Smooth muscle cell (in vitro differentiated cells): ENCODE results near the gene TMEM138. TPM values are rescaled to one million over a fixed set of nuclear protein-coding genes. Genes with fewer than 3 reads are reported as not detected.

Experiments used
- DNase-seq: peaks from one replicate; lab custom pipeline; 2025; ENCODE audit not compliant: unreplicated experiment; lab: John Stamatoyannopoulos, UW
- H2AFZ ChIP-seq: fragments of 200-600 bp; sonication (generic); 2 replicates; pipeline ENCODE4 v1.6.0; 2016; ENCODE audit warnings: antibody characterized with exemption, low read depth, mild to moderate bottlenecking
- H3F3A ChIP-seq: fragments of 200-600 bp; sonication (generic); 2 replicates; pipeline ENCODE4 v1.6.0; 2017; ENCODE audit warnings: antibody characterized with exemption, low read depth
- H3K27ac ChIP-seq: fragments of 200-600 bp; sonication (generic); 2 replicates; pipeline ENCODE4 v1.5.1; 2016; ENCODE audit warnings: low read depth, mild to moderate bottlenecking
- H3K27me3 ChIP-seq: fragments of 200-600 bp; sonication (generic); 2 replicates; pipeline ENCODE4 v1.6.1; 2016; ENCODE audit warnings: low read depth, mild to moderate bottlenecking
- H3K36me3 ChIP-seq: fragments of 200-600 bp; sonication (generic); 2 replicates; pipeline ENCODE4 v1.5.1; 2016; ENCODE audit warnings: low read depth
- H3K4me1 ChIP-seq: fragments of 200-600 bp; sonication (generic); 2 replicates; pipeline ENCODE4 v1.5.1; 2016; ENCODE audit warnings: low read depth
- H3K4me2 ChIP-seq: fragments of 200-600 bp; sonication (generic); 2 replicates; pipeline ENCODE4 v1.6.0; 2016; ENCODE audit warnings: mild to moderate bottlenecking
- H3K4me3 ChIP-seq: fragments of 200-600 bp; sonication (generic); 2 replicates; pipeline ENCODE4 v1.5.1; 2016; ENCODE audit warnings: mild to moderate bottlenecking
- H3K79me2 ChIP-seq: fragments of 200-600 bp; sonication (generic); 2 replicates; pipeline ENCODE4 v1.6.0; 2016; ENCODE audit warnings: low read depth, mild to moderate bottlenecking
- H3K9ac ChIP-seq: fragments of 200-600 bp; sonication (generic); 2 replicates; pipeline ENCODE4 v1.6.0; 2016; ENCODE audit warnings: low read depth
- H3K9me3 ChIP-seq: fragments of 200-600 bp; sonication (generic); replicated peaks from 2 replicates; pipeline ENCODE4 v1.5.1; 2016; ENCODE audit warnings: low read depth
- H4K20me1 ChIP-seq: fragments of 200-600 bp; sonication (generic); 2 replicates; pipeline ENCODE4 v1.6.0; 2016; ENCODE audit warnings: low read depth
- WGBS: methylation state at CpG from one replicate; pipeline ENCODE4 v1.1.7; 2016; ENCODE audit warnings: low lambda C conversion rate; 5-methylcytosine and 5-hydroxymethylcytosine counted together
- polyA plus RNA-seq: library from polyadenylated mRNA; unstranded; fragments of >200 nt; fragmentation: Nextera tagmentation; extraction: Ambion mirVana; gene quantifications from 2 replicates; pipeline ENCODE4 v1.2.1, GENCODE V29; 2016
- total RNA-seq: library from RNA; depleted of rRNA; stranded (reverse); fragments of >200 nt; gene quantifications from 2 replicates; pipeline ENCODE4 v1.2.3, GENCODE V29; 2014
- TF ChIP-seq, protein P1 (sequence below): fragments of 200-600 bp; sonication (generic); IDR thresholded peaks from 2 replicates; pipeline ENCODE4 v1.5.1; 2017; ENCODE audit warnings: borderline replicate concordance, mild to moderate bottlenecking, antibody characterized with exemption; ENCODE audit not compliant: insufficient read depth, poor library complexity, severe bottlenecking

TMEM138 gene
- total and polyA plus RNA-seq, 2 experiments from 2014 or later: 44.2 to 51.4 TPM

DNA sequence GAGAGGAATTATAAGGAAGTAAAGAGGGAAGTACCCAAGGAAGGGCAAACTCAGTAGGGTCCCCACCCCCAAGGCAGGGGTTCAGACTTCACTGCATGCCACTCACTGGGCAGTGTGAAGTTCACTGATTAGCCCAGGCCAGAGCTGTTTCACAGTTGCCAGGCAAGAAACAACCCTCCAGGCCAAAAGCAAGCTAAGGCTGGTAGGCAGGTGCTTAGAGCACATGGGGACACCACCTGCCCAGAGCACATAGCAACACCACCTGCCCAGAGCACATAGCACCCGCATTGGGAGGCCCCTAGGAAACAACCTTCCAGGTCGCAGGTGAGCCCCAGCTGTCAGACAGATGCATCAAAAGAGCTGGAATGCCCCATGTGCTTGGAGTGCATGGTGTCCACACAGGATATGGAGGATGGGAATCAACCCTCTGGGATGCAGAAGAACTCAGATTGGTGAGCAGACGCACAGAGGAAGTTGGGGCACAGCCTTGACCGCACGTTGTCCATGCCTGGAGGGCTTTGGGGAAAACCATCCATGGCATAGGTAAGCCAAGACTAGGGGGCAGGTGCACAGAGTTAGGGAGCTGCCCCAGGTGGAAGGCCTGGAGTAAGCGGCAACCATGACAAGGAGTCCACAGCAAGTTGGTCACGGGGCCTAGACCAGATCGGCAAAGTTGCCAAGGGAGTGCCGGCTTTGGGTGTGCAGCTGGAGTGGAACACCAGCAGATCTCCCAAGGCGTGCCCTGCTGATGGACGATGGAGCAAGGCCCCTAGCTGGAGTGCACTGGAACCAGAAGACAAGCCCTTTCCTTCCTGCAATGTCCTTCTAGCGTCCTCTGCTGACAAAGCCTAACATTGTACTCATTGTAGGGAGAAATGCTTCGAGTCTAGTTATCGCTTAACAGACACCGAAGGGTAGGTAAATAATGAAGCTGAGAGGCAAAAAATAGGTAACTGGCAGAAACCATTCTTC lies 22.4 kb downstream of the TMEM138 start:
- no peak overlapping the region for H3K4me3 ChIP-seq
- WGBS: 89% methylated on average over 15 of the region's 15 CpGs
- H3K36me3 ChIP-seq: no peaks in the 10 kb centered on the region
- no peaks in the 10 kb centered on the region for H3K27me3 ChIP-seq
- no peak overlapping the region for H3K9ac ChIP-seq
- H3K4me1 ChIP-seq: no peaks in the 10 kb centered on the region
- H4K20me1 ChIP-seq: no peaks in the 10 kb centered on the region
- no peaks in the 10 kb centered on the region for H3K79me2 ChIP-seq
- H3K4me2 ChIP-seq: no peak overlapping the region
- H3K9me3 ChIP-seq: no peaks in the 10 kb centered on the region
- H3K27ac ChIP-seq: no peak overlapping the region
- no peak overlapping the region for H2AFZ ChIP-seq
- TF ChIP-seq, protein P1, sequence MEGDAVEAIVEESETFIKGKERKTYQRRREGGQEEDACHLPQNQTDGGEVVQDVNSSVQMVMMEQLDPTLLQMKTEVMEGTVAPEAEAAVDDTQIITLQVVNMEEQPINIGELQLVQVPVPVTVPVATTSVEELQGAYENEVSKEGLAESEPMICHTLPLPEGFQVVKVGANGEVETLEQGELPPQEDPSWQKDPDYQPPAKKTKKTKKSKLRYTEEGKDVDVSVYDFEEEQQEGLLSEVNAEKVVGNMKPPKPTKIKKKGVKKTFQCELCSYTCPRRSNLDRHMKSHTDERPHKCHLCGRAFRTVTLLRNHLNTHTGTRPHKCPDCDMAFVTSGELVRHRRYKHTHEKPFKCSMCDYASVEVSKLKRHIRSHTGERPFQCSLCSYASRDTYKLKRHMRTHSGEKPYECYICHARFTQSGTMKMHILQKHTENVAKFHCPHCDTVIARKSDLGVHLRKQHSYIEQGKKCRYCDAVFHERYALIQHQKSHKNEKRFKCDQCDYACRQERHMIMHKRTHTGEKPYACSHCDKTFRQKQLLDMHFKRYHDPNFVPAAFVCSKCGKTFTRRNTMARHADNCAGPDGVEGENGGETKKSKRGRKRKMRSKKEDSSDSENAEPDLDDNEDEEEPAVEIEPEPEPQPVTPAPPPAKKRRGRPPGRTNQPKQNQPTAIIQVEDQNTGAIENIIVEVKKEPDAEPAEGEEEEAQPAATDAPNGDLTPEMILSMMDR: no peak
- H3F3A ChIP-seq: peaks cover 1% of the 10 kb centered on the region
- DNase-seq: no peak

DNA sequence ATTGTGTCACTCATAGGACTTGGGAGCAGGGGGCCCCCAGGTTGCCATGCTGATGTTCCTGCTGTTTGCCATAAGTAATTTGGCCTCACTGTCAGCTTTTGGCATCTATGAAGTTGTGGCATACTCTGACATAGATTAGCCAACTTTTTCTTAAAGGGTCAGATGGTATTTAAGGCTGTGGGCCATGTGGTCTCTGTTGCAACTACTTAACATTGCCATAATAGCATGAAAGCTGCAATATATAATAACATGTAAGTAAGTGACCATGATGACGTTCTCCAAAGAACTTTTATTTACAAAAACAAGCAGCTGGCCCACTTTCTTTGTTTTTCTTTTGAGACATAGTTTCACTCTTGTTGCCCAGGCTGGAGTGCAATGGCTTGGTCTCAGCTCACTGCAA lies 28.0 kb downstream of the TMEM138 start:
- no peaks in the 10 kb centered on the region for H3K9me3 ChIP-seq
- TF ChIP-seq, protein P1: no peak
- H3K36me3 ChIP-seq: peaks cover 3% of the 10 kb centered on the region
- no peak overlapping the region for H3K4me3 ChIP-seq
- H3K9ac ChIP-seq: no peak overlapping the region
- H3K4me2 ChIP-seq: no peak overlapping the region
- H2AFZ ChIP-seq: no peak overlapping the region
- H3K4me1 ChIP-seq: peaks cover 4% of the 10 kb centered on the region
- 95% methylated on average over 1 of the region's 1 CpG for WGBS
- no peaks in the 10 kb centered on the region for H3F3A ChIP-seq
- no peak overlapping the region for H3K27ac ChIP-seq
- H3K27me3 ChIP-seq: no peaks in the 10 kb centered on the region
- H3K79me2 ChIP-seq: no peaks in the 10 kb centered on the region
- no peak for DNase-seq
- no peaks in the 10 kb centered on the region for H4K20me1 ChIP-seq

DNA sequence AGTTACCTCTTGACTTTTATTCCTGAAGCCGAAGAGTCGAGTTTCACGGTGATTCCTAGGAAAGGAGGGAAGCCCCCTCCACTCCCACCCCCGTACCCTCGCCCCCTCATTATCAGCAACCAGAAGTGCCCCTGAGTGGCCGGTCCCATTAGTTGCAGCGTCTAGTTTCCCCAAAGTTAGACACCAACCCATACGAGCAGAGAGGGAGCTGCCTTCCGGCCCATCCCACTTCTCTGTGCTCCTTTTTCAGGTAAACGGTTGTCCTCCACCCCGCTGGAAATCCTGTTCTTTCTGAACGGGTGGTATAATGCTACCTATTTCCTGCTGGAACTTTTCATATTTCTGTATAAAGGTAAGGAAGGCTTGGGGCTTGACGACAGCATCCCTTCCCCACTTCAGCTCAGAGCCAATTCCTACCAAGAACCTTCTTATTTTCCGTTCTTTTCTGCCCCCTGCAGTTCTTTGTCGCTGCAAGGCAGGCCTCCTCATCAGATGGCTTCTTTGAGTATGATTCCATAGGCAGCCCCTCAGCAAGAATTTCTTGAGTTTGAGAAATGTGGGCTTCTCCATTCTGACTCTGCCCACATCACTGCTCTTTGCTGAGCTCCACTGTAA lies 30.9 kb downstream of the TMEM138 start:
- Histone ChIP-seq H3K9me3 (no peaks in the 10 kb centered on the region), H3K36me3 (peaks cover 3% of the 10 kb centered on the region), H4K20me1 (no peaks in the 10 kb centered on the region), H3F3A (no peaks in the 10 kb centered on the region), H3K4me1 (peaks cover 4% of the 10 kb centered on the region), H2AFZ (peak overlapping the region; percentile 80), H3K4me3 (peak overlapping the region; percentile 82), H3K27me3 (no peaks in the 10 kb centered on the region), H3K4me2 (peak overlapping the region; percentile 88), H3K9ac (peak overlapping the region; percentile 47), H3K79me2 (no peaks in the 10 kb centered on the region), H3K27ac (no peak overlapping the region)
- DNase-seq: no peak
- WGBS: 11% methylated on average over 15 of the region's 15 CpGs
- TF ChIP-seq, protein P1: no peak
